Keratinocyte (primary cell): ENCODE data around the gene POLE.

Experiments used
- EZH2 ChIP-seq: IDR thresholded peaks from one replicate; pipeline ENCODE4 v1.6.1; 2012; ENCODE audit warnings: inconsistent platforms, mild to moderate bottlenecking, low read length, moderate library complexity
- TF ChIP-seq, protein P1 (sequence below), 3 experiments: IDR thresholded peaks in 1 of 3; conservative IDR thresholded peaks in 1 of 3; optimal IDR thresholded peaks in 1 of 3; 2 replicates in 2 of 3; 3 replicates in 1 of 3; pipeline versions ENCODE3 to v1.5.1; 2011; ENCODE audit warnings: low read length in 3 of 3, mild to moderate bottlenecking in 3 of 3, moderate library complexity in 2 of 3, control low read depth in 1 of 3, inconsistent platforms in 1 of 3; ENCODE audit not compliant: insufficient read depth in 2 of 3; ENCODE audit errors: extremely low read depth in 1 of 3

DNA sequence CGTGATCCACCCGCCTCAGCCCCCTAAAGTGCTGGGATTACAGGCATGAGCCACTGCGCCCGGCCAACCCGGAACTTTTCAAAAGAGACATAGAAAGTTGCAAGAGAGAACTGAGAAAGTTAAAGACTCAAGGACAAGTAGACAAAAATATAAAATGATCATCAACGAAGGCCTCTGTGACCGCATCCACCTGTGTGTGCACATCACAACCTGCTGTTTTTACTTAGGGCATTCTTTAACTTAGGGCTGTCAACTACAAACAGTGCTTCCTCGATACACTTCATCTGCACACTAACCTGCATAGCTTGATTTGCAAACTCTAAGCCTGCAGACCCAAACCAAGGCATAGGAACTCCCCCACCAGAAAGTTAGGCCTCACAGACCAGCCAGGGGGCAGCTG, 53.7 kb downstream of the POLE start:
- TF ChIP-seq, protein P1, sequence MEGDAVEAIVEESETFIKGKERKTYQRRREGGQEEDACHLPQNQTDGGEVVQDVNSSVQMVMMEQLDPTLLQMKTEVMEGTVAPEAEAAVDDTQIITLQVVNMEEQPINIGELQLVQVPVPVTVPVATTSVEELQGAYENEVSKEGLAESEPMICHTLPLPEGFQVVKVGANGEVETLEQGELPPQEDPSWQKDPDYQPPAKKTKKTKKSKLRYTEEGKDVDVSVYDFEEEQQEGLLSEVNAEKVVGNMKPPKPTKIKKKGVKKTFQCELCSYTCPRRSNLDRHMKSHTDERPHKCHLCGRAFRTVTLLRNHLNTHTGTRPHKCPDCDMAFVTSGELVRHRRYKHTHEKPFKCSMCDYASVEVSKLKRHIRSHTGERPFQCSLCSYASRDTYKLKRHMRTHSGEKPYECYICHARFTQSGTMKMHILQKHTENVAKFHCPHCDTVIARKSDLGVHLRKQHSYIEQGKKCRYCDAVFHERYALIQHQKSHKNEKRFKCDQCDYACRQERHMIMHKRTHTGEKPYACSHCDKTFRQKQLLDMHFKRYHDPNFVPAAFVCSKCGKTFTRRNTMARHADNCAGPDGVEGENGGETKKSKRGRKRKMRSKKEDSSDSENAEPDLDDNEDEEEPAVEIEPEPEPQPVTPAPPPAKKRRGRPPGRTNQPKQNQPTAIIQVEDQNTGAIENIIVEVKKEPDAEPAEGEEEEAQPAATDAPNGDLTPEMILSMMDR (optimal IDR thresholded peaks at IDR 0.05 in 1 of 3, IDR thresholded peaks at IDR 0.05 in 1 of 3, conservative IDR thresholded peaks at IDR 0.05 in 1 of 3; ENCODE audit: extremely low read depth in 1 of 3, insufficient read depth in 2 of 3, low read length in 3 of 3) = no peak
- TF ChIP-seq EZH2 = no peak
